Measurements from ENCODE around the gene CA6. TPM values are rescaled to one million over a fixed set of nuclear protein-coding genes. Genes with fewer than 3 reads are reported as not detected.
A peak's percentile ranks its signal among the peaks of the same experiment; 100 is the strongest.

CA6 gene
- total RNA-seq, 1 donor from 2014 or later: not detected

DNA sequence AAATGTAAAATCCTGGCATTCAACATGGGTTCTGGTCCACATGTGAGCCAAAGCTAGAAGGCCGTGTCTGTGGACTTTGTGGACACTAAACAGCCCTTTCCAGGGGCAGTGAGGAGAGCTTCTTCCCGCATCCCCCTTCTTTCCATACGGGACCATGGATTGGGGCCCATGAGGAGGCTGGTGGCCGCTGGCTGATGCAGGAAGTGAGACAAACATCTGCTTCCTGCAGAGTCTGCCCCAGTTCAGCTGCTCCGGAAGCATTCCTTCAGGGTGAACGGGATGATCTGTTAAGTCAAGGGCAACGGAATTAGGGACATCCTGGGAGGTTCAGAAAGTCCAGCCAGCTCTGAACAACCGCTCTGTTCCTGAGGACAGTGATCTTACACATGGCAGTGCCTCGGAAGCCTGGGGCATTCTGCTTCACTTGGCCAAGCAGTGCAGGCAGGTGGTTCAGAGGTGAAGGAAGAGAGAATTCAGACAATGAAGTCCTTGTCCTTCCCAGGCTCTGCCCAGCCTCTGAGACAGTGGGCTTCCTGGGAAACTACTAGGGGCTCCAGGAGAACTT, 1.5 kb downstream of the CA6 start:
- H3K4me2 ChIP-seq: no peak overlapping the region
- TF ChIP-seq EZH2 (IDR thresholded peaks at IDR 0.05) (no peak), EZH2phosphoT487 (IDR thresholded peaks at IDR 0.05) (no peak), CTCF (IDR thresholded peaks at IDR 0.05) (no peak)
- no peaks in the 10 kb centered on the region for H3K36me3 ChIP-seq
- no peak overlapping the region for H3K4me3 Mint-ChIP-seq
- no peaks in the 10 kb centered on the region for H3K36me3 Mint-ChIP-seq
- no peaks in the 10 kb centered on the region for H3K79me2 ChIP-seq (ENCODE audit: low read depth)
- H3F3A ChIP-seq (ENCODE audit: low read depth): peaks cover 35% of the 10 kb centered on the region
- peaks cover 30% of the 10 kb centered on the region for H3K4me1 ChIP-seq
- H3K9me3 Mint-ChIP-seq: no peaks in the 10 kb centered on the region
- H4K20me1 ChIP-seq (ENCODE audit: low read depth): no peaks in the 10 kb centered on the region
- H3K9me3 ChIP-seq (ENCODE audit: low read depth): no peaks in the 10 kb centered on the region
- H3K27me3 ChIP-seq: no peaks in the 10 kb centered on the region
- no peak overlapping the region for H3K27ac ChIP-seq
- H3K27me3 Mint-ChIP-seq (ENCODE audit: insufficient read depth, low read depth): peaks cover 19% of the 10 kb centered on the region
- H2AFZ ChIP-seq (replicated peaks): no peak overlapping the region
- no peak overlapping the region for H3K4me3 ChIP-seq
- H3K27ac Mint-ChIP-seq: peak overlapping the region; percentile 50
- H3K4me1 Mint-ChIP-seq: peaks cover 48% of the 10 kb centered on the region
- H3K9ac ChIP-seq: no peak overlapping the region
- DNase-seq (ENCODE audit: low spot score): no peak

DNA sequence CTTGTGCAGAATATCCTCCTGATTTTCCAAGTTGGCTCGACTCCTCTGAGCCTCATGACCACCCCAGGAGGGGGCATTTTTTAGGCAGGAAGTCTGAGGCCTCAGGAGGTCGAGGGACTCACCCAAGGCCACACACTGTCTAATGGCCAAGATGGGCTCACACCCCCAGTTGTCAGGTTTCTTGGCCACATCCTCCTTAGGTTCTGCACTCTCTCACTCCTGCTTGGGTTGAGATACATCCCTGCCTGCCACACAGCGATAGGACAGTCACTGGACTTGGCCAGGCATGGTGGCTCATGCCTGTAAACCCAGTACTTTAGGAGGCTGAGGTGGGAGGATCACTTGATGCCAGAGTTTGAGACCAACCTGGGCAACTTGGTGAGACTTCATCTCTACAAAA, 4.6 kb downstream of the CA6 start:
- no peak overlapping the region for H2AFZ ChIP-seq (replicated peaks)
- TF ChIP-seq CTCF (IDR thresholded peaks at IDR 0.05) (no peak), EZH2phosphoT487 (IDR thresholded peaks at IDR 0.05) (no peak), EZH2 (IDR thresholded peaks at IDR 0.05) (no peak)
- no peak overlapping the region for H3K4me2 ChIP-seq
- H3K27me3 Mint-ChIP-seq (ENCODE audit: insufficient read depth, low read depth): peaks cover 15% of the 10 kb centered on the region
- peaks cover 33% of the 10 kb centered on the region for H3K4me1 Mint-ChIP-seq
- H3K79me2 ChIP-seq (ENCODE audit: low read depth): no peaks in the 10 kb centered on the region
- no peak overlapping the region for H3K27ac Mint-ChIP-seq
- H3K36me3 Mint-ChIP-seq: no peaks in the 10 kb centered on the region
- no peaks in the 10 kb centered on the region for H3K36me3 ChIP-seq
- no peak overlapping the region for H3K4me3 ChIP-seq
- no peak overlapping the region for H3K4me3 Mint-ChIP-seq
- H3K9me3 Mint-ChIP-seq: no peaks in the 10 kb centered on the region
- no peak for DNase-seq (ENCODE audit: low spot score)
- no peaks in the 10 kb centered on the region for H3K27me3 ChIP-seq
- peaks cover 13% of the 10 kb centered on the region for H3K4me1 ChIP-seq
- no peak overlapping the region for H3K27ac ChIP-seq
- no peaks in the 10 kb centered on the region for H3K9me3 ChIP-seq (ENCODE audit: low read depth)
- H3K9ac ChIP-seq: no peak overlapping the region
- H3F3A ChIP-seq (ENCODE audit: low read depth): peaks cover 12% of the 10 kb centered on the region
- H4K20me1 ChIP-seq (ENCODE audit: low read depth): no peaks in the 10 kb centered on the region

DNA sequence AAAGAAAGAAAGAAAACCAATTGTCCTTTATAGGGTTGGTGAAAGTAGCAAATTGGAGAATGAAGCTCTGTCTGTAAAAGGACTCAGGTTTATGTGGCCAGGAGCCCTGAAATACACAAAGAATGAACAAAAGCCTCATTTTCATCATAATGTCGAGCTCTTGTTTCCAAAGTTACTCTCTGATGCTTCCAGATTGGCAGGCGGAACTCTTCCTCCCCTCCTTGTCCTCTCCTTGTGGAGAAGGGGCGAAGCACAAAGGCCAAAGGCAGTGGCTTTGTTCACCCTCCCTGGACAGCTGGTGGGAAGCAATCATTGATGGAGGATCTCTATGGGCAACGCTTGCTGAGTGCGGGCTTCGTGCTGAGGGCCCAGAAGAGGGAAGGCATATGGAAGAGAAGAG, 5.6 kb downstream of the CA6 start:
- Histone ChIP-seq H2AFZ (replicated peaks) (peak overlapping the region; percentile 65), H3K36me3 (no peaks in the 10 kb centered on the region), H3K4me1 (peaks cover 17% of the 10 kb centered on the region), H3K4me3 (no peak overlapping the region), H3K4me2 (peak overlapping the region; percentile 4), H3K79me2 (ENCODE audit: low read depth) (no peaks in the 10 kb centered on the region), H3K9me3 (ENCODE audit: low read depth) (no peaks in the 10 kb centered on the region), H3F3A (ENCODE audit: low read depth) (peaks cover 15% of the 10 kb centered on the region), H3K9ac (no peak overlapping the region), H3K27ac (no peak overlapping the region), H4K20me1 (ENCODE audit: low read depth) (no peaks in the 10 kb centered on the region), H3K27me3 (no peaks in the 10 kb centered on the region)
- DNase-seq (ENCODE audit: low spot score): peak; percentile 50
- Mint-ChIP-seq H3K27ac (peak overlapping the region; percentile 99), H3K9me3 (no peaks in the 10 kb centered on the region), H3K36me3 (no peaks in the 10 kb centered on the region), H3K4me1 (peaks cover 34% of the 10 kb centered on the region), H3K4me3 (peak overlapping the region; percentile 49), H3K27me3 (ENCODE audit: insufficient read depth, low read depth) (peaks cover 8% of the 10 kb centered on the region)
- TF ChIP-seq EZH2 (IDR thresholded peaks at IDR 0.05): no peak
- TF ChIP-seq CTCF (IDR thresholded peaks at IDR 0.05): no peak
- TF ChIP-seq EZH2phosphoT487 (IDR thresholded peaks at IDR 0.05): no peak
